Glutamatergic neuron (in vitro differentiated cells): ENCODE data around the gene PPP1R12C. TPM values are rescaled to one million over a fixed set of nuclear protein-coding genes. Genes with fewer than 3 reads are reported as not detected.
A peak's percentile ranks its signal among the peaks of the same experiment; 100 is the strongest.
"Not testable (repeated sequence)": the region's sequence is repeated elsewhere in the genome, so short reads cannot be mapped to it uniquely, and the experiment has no call there.

Source experiments
- DNase-seq: peaks from one replicate; pipeline ENCODE4 v3.0.0; 2022
- H3K27ac Mint-ChIP-seq: one replicate; pipeline ENCODE4 v1.8.0; 2020; ENCODE audit warnings: mild to moderate bottlenecking, mixed read lengths, inconsistent platforms; ENCODE audit not compliant: unreplicated experiment
- H3K27me3 Mint-ChIP-seq: one replicate; pipeline ENCODE4 v1.8.0; 2020; ENCODE audit warnings: mild to moderate bottlenecking, moderate library complexity, mixed read lengths, inconsistent platforms; ENCODE audit not compliant: unreplicated experiment
- H3K36me3 Mint-ChIP-seq: one replicate; pipeline ENCODE4 v1.8.0; 2020; ENCODE audit warnings: mild to moderate bottlenecking, mixed read lengths, inconsistent platforms; ENCODE audit not compliant: unreplicated experiment
- H3K4me1 Mint-ChIP-seq: one replicate; pipeline ENCODE4 v1.8.0; 2020; ENCODE audit warnings: mild to moderate bottlenecking, low read depth, mixed read lengths, inconsistent platforms; ENCODE audit not compliant: unreplicated experiment
- H3K4me3 Mint-ChIP-seq: one replicate; pipeline ENCODE4 v1.8.0; 2020; ENCODE audit warnings: mild to moderate bottlenecking, mixed read lengths, inconsistent platforms; ENCODE audit not compliant: unreplicated experiment
- H3K9me3 Mint-ChIP-seq: one replicate; pipeline ENCODE4 v1.8.0; 2020; ENCODE audit warnings: mild to moderate bottlenecking, moderate library complexity, mixed read lengths, inconsistent platforms; ENCODE audit not compliant: unreplicated experiment
- total RNA-seq: library from RNA; stranded (reverse); fragmentation: NEBNext Ultra II Directional; extraction: Animal tissue kit (Norgen Biotek cat#: 25700); gene quantifications from one replicate; pipeline ENCODE4 v1.2.1, GENCODE V29; 2021; ENCODE audit not compliant: unreplicated experiment
- TF ChIP-seq, protein P1 (sequence below): fragments of 200-600 bp; sonication (generic); IDR thresholded peaks from one replicate; pipeline ENCODE4 v1.5.0; 2021; ENCODE audit not compliant: partially characterized antibody, unreplicated experiment

PPP1R12C gene
- total RNA-seq, 1 donor from 2014 or later = 150 TPM

DNA sequence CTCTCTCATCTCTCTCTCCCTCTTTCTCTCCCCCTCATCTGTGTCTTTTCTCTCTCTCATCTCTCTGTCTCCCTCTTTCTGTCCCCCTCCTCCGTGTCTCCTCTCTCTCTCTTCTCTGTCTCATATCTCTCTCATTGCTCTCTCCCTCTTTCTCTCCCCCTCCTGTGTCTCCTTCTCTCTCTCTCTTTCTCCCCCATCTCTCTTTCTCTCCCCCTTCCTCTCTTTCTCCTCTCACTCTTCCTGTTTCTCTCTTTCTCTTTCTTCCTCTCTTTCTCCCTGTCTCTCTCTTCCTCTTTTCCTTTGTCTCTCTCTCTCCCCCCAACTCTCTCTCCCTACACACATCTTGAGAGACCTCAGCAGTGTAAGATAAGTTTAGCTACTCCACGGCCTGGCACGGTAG, 49.6 kb downstream of the PPP1R12C start:
- H3K36me3 Mint-ChIP-seq = peaks cover 4% of the 10 kb centered on the region
- H3K27ac Mint-ChIP-seq = no peak overlapping the region
- H3K4me1 Mint-ChIP-seq = peaks cover 6% of the 10 kb centered on the region
- H3K4me3 Mint-ChIP-seq = no peak overlapping the region
- peaks cover 9% of the 10 kb centered on the region for H3K9me3 Mint-ChIP-seq
- H3K27me3 Mint-ChIP-seq = peaks cover 28% of the 10 kb centered on the region
- TF ChIP-seq, protein P1, sequence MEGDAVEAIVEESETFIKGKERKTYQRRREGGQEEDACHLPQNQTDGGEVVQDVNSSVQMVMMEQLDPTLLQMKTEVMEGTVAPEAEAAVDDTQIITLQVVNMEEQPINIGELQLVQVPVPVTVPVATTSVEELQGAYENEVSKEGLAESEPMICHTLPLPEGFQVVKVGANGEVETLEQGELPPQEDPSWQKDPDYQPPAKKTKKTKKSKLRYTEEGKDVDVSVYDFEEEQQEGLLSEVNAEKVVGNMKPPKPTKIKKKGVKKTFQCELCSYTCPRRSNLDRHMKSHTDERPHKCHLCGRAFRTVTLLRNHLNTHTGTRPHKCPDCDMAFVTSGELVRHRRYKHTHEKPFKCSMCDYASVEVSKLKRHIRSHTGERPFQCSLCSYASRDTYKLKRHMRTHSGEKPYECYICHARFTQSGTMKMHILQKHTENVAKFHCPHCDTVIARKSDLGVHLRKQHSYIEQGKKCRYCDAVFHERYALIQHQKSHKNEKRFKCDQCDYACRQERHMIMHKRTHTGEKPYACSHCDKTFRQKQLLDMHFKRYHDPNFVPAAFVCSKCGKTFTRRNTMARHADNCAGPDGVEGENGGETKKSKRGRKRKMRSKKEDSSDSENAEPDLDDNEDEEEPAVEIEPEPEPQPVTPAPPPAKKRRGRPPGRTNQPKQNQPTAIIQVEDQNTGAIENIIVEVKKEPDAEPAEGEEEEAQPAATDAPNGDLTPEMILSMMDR = no peak
- DNase-seq = no peak

DNA sequence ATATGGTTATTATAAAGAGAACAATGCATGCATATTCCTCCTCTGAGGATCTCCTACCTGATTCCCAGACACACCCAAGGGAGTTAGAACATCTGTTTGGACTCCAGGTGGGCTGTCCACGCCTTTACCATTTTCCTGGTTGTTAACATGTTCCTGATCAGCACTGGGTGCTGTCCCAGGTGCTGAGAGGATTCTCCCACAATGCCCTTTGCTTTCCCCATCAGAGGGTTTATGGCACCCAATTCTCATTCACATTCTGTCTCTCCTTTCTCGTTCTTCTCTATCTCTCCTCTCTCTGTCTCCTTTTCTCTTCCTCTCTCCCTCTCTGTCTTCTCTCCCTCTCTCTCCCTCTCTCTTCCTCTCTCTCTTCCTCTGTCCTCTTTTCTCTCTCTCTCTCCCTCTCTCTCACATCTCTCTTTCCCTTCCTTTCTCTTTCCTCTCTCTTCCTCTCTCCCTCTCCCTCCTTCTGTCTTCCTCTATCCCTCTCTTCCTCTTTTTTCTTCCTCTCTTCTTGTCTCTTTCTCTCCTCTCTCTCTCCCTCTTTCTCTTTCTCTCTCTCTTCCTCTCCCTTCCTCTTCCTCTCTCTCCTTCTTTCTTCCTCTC, 51.2 kb downstream of the PPP1R12C start:
- DNase-seq = no peak

DNA sequence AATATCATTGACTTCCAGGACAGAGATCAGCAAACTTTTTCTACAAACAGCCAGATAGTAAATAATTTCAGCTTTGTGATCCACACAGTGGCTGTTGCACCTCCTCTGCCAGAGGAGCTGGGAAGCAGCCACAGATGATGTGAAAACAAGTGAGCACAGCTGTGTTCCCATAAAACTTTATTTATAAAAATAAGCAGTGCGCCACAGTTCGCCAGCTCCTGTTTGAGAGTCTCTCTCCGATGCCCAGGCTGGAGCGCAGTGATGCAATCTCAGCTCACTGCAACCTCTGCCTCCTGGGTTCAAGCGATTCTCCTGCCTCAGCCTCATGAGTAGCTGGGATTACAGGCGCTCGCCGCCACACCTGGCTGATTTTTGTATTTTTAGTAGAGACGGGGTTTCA, 51.9 kb downstream of the PPP1R12C start:
- H3K36me3 Mint-ChIP-seq, H3K4me3 Mint-ChIP-seq, H3K9me3 Mint-ChIP-seq, H3K27ac Mint-ChIP-seq, DNase-seq, H3K4me1 Mint-ChIP-seq: not testable (repeated sequence)
- H3K27me3 Mint-ChIP-seq = peaks cover 31% of the 10 kb centered on the region

More for the DNA sequence above, 51.2 kb downstream of the PPP1R12C start:
- H3K27me3 Mint-ChIP-seq = peaks cover 33% of the 10 kb centered on the region
- H3K9me3 Mint-ChIP-seq = peaks cover 9% of the 10 kb centered on the region
- H3K4me3 Mint-ChIP-seq = peak overlapping the region; percentile 12
- no peaks in the 10 kb centered on the region for H3K36me3 Mint-ChIP-seq
- no peak overlapping the region for H3K27ac Mint-ChIP-seq
- H3K4me1 Mint-ChIP-seq = peaks cover 6% of the 10 kb centered on the region
- TF ChIP-seq, protein P1 = no peak

DNA sequence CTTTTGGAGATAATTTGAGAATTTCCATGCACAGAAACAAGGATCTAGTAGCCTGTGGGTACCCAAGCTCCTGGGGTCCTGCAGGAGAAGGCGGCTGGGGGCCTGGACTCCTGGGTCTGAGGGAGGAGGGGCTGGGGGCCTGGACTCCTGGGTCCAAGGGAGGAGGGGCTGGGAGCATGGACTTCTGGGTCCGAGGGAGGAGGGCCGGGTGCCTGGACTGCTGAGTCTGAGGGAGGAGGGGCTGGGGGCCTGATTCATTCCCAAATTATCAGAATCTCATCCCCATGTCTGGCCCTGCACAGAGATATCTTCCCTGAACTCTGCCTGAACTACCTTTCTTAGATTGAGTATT, 54.0 kb downstream of the PPP1R12C start:
- Mint-ChIP-seq H3K4me1 (no peaks in the 10 kb centered on the region), H3K4me3 (peak overlapping the region; percentile 55), H3K27ac (no peak overlapping the region), H3K27me3 (peaks cover 21% of the 10 kb centered on the region), H3K9me3 (peaks cover 5% of the 10 kb centered on the region), H3K36me3 (no peaks in the 10 kb centered on the region)
- TF ChIP-seq, protein P1 = no peak
- DNase-seq = no peak

DNA sequence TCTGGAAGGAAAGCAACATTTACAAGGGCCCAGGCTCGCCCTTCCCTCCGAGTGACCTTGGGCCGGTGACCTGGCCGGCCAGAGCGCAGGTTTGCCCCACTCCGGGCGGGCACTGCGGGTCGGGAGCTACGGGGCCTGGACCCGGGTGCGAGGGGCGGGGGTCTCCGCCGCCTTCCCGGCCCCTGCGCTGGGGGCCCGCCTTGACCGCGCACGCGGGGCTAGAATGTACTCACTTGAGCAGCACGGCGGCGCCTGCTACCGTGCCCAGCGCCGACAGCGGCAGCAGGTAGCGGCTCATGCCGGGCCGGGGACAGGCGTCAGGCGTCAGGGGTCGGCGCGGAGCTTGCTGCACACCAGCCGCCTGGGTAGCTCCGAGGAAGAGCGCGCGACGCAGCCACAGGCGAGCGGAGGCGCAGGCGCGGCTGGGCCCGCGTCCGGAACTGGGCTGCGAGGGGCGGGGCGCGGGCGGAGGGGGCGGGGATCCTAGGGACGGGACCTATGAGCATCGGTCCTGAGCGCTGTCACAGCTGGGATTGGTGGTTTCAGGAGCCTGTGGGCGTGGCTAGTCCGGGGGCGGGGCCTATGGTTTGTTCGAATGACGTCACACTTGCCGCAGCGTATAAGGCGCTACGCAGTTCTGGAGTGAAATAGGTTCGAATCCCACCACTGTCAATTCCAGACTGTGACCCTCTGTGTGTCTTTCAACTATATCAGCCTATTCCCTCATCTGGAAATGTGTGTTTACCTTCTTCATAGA, 54.5 kb downstream of the PPP1R12C start, which contains the start of gene RDH13:
RDH13 (minus strand) TSS at position 414 of the 757 bp plus-strand sequence; CDS start at position 298, 116 bp downstream.
- TF ChIP-seq, protein P1 = no peak
- H3K27ac Mint-ChIP-seq = peak within 1 kb of the TSS; percentile 48

DNA sequence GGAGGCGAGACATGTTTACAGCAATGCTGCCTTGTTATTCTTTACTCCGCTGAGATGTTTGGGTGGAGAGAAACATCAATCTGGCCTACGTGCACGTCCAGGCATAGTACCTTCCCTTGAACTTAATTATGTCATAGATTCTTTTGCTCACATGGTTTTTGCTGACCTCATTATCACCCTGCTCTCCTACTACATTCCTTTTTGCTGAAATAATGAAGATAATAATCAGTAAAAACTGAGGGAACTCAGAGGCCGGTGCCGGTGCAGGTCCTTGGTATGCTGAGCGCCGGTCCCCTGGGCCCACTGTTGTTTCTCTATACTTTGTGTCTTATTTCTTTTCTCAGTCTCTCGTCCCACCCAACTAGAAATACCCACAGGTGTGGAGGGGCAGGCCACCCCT, 57.1 kb downstream of the PPP1R12C start:
- not testable (repeated sequence) for H3K4me3 Mint-ChIP-seq, H3K36me3 Mint-ChIP-seq, DNase-seq, H3K27ac Mint-ChIP-seq, H3K4me1 Mint-ChIP-seq, H3K9me3 Mint-ChIP-seq, H3K27me3 Mint-ChIP-seq

More for the DNA sequence above, 54.5 kb downstream of the PPP1R12C start, which contains the start of gene RDH13:
- Mint-ChIP-seq H3K9me3 (peaks cover 5% of the 10 kb centered on the region), H3K4me3 (peak within 1 kb of the TSS; percentile 84), H3K27me3 (peaks cover 19% of the 10 kb centered on the region), H3K36me3 (no peaks in the 10 kb centered on the region), H3K4me1 (no peaks in the 10 kb centered on the region)
- DNase-seq = peak; percentile 100
